OCI-LY3 (cell line): ENCODE measurements around the gene NAPB.

Experiments used
- CTCF ChIP-seq: fragments of 200-600, 300-600 bp; sonication (generic); IDR thresholded peaks from 2 replicates; pipeline ENCODE4 v1.5.1; 2014; ENCODE audit warnings: antibody characterized with exemption, low read length, low read depth
- EZH2phosphoT487 ChIP-seq: fragments of 200-600 bp; shearing (Covaris generic); IDR thresholded peaks from 2 replicates; pipeline ENCODE4 v1.6.1; 2018; ENCODE audit warnings: antibody characterized with exemption, mixed run types, low read depth

- no peak for TF ChIP-seq CTCF
- no peak for TF ChIP-seq EZH2phosphoT487
Measured at GRCh38 chr20:23396950-23397627, 24.2 kb downstream of the NAPB start.
